ENCODE measurements around the gene HACE1.

DNA sequence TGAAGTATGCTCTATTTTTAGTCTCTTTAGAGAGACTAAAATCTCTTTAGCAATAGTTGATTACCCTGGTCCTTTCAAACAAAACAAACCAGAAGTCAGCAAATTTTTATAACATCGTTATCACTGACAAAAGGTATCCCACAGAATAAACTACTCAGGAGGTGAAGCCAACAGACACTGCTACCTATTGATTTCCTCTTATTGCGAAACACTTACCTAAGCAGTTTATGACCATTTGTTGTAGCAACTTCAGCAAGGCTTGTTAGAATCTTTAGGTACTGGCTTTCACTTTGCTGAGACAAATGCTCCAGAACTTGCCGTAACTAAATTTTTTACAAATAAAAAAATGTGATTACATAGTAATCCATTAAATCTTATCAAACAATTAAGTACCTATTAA, 64.4 kb downstream of the HACE1 start:
- TF ChIP-seq POLR2A (IDR thresholded peaks at IDR 0.05), result no peak
- TF ChIP-seq CTCF (IDR thresholded peaks at IDR 0.05), result no peak

All from esophagus squamous epithelium (tissue), 4 donors.